GM12878 (cell line): ENCODE measurements around the gene PTPN21. TPM values are rescaled to one million over a fixed set of nuclear protein-coding genes. Genes with fewer than 3 reads are reported as not detected.

ENCODE experiments used
- ATAC-seq: fragments of 200-7000 bp; cut with Tn5 transposase; 3 replicates; pipeline ENCODE4 v1.9.1; 2020; ENCODE audit warnings: mild to moderate bottlenecking, moderate library complexity
- BruUV-seq: library from RNA; stranded (reverse); fragments of 400-500 nt; replicated peaks from 2 replicates; lab custom pipeline; 2021; lab: Mats Ljungman, UMichigan
- CTCF ChIA-PET: fragments of 300-600 bp; sonication (Branson Sonifier 250); formaldehyde crosslinking; extraction: SDS; loops from one replicate; lab custom pipeline; 2021; ENCODE audit warnings: inconsistent platforms; lab: Yijun Ruan, JAX
- POLR2A ChIA-PET: fragments of 350-600 bp; formaldehyde crosslinking; extraction: SDS; loops from one replicate; lab custom pipeline; 2021; ENCODE audit warnings: inconsistent platforms; lab: Charles Lee
- RAD21 ChIA-PET: fragments of 300-600 bp; sonication (Branson Sonifier 250); formaldehyde crosslinking; loops from one replicate; lab custom pipeline; 2023; ENCODE audit warnings: antibody characterized with exemption; ENCODE audit not compliant: unreplicated experiment; lab: Charles Lee
- SMC1A ChIA-PET: fragments of 300-600 bp; sonication (Branson Sonifier 250); formaldehyde crosslinking; loops from one replicate; lab custom pipeline; 2023; ENCODE audit not compliant: unreplicated experiment, uncharacterized antibody; lab: Charles Lee
- DNase-seq: peaks from one replicate; pipeline ENCODE4 v3.0.0-alpha.2; 2011; ENCODE audit warnings: low read depth, low spot score
- FAIRE-seq: peaks from 3 replicates; lab custom pipeline; 2011; peaks lifted over from hg19 to GRCh38; lab: Jason Lieb, UNC
- H2AFZ ChIP-seq: 2 replicates; pipeline ENCODE4 v1.6.0; 2011; ENCODE audit warnings: low read depth, low read length, control low read depth; ENCODE audit not compliant: control insufficient read depth
- H3K27ac ChIP-seq: 2 replicates; pipeline ENCODE4 v1.5.1; 2011; ENCODE audit warnings: control low read depth; ENCODE audit not compliant: control insufficient read depth, insufficient read depth
- H3K27me3 ChIP-seq, 2 experiments: replicated peaks in 1 of 2; 2 replicates each; pipeline versions ENCODE4 v1.6.0 to v1.6.1; 2011; ENCODE audit warnings: low read length in 1 of 2; ENCODE audit not compliant: control insufficient read depth in 2 of 2, insufficient read depth in 2 of 2
- H3K36me3 ChIP-seq, 2 experiments: 2 replicates each; pipeline ENCODE4 v1.5.1; 2011; ENCODE audit warnings: low read length in 1 of 2; ENCODE audit not compliant: control insufficient read depth in 2 of 2, insufficient read depth in 2 of 2
- H3K4me1 ChIP-seq: 2 replicates; pipeline ENCODE4 v1.6.1; 2011; ENCODE audit warnings: mild to moderate bottlenecking, low read length, moderate library complexity, mixed read lengths; ENCODE audit not compliant: control insufficient read depth, insufficient read depth
- H3K4me2 ChIP-seq: 2 replicates; pipeline ENCODE4 v1.6.0; 2011; ENCODE audit warnings: control low read depth; ENCODE audit not compliant: control insufficient read depth, insufficient read depth
- H3K4me3 ChIP-seq: fragments of 200-600 bp; sonication (generic); 2 replicates; pipeline ENCODE4 v1.5.1; 2016
- H3K79me2 ChIP-seq: 2 replicates; pipeline ENCODE4 v1.6.0; 2011; ENCODE audit warnings: low read length; ENCODE audit not compliant: control insufficient read depth, insufficient read depth
- H3K9ac ChIP-seq: 2 replicates; pipeline ENCODE4 v1.8.0; 2011; ENCODE audit warnings: low read length, control low read depth, mixed read lengths; ENCODE audit not compliant: control insufficient read depth, insufficient read depth
- H3K9me3 ChIP-seq: replicated peaks from 3 replicates; pipeline ENCODE4 v1.5.1; 2011; ENCODE audit warnings: mild to moderate bottlenecking, low read length; ENCODE audit not compliant: control insufficient read depth, insufficient read depth
- H4K20me1 ChIP-seq: 2 replicates; pipeline ENCODE4 v1.6.0; 2011; ENCODE audit not compliant: control insufficient read depth, insufficient read depth
- CBX5 ChIP-seq: sonication (generic); IDR thresholded peaks from 2 replicates; pipeline ENCODE4 v1.6.1; 2016; ENCODE audit warnings: low read depth, moderate library complexity, mild to moderate bottlenecking, inconsistent platforms
- FOS ChIP-seq: IDR thresholded peaks from 3 replicates; pipeline ENCODE4 v1.6.1; 2011; ENCODE audit warnings: borderline replicate concordance; ENCODE audit not compliant: insufficient read length; ENCODE audit errors: extremely low read depth
- JUNB ChIP-seq: IDR thresholded peaks from 2 replicates; pipeline ENCODE4 v1.6.1; 2016; ENCODE audit warnings: antibody characterized with exemption, mild to moderate bottlenecking
- LARP7 ChIP-seq: fragments of 450-650 bp; IDR thresholded peaks from 2 replicates; pipeline ENCODE4 v1.6.1; 2017; ENCODE audit warnings: mild to moderate bottlenecking
- MTA2 ChIP-seq: fragments of 450-650 bp; IDR thresholded peaks from 2 replicates; pipeline ENCODE4 v1.6.1; 2016; ENCODE audit warnings: low read depth, mild to moderate bottlenecking, moderate library complexity
- NBN ChIP-seq: fragments of 450-650 bp; IDR thresholded peaks from 2 replicates; pipeline ENCODE4 v1.6.1; 2016
- NFIC ChIP-seq: IDR thresholded peaks from 2 replicates; pipeline ENCODE4 v1.6.1; 2012; ENCODE audit warnings: low read depth, mild to moderate bottlenecking, inconsistent platforms, low read length, moderate library complexity
- NKRF ChIP-seq: fragments of 450-650 bp; conservative IDR thresholded peaks from 2 replicates; pipeline ENCODE4 v1.6.1; 2017; ENCODE audit warnings: mild to moderate bottlenecking, moderate library complexity
- PAX5 ChIP-seq: IDR thresholded peaks from 2 replicates; pipeline ENCODE4 v1.6.1; 2011; ENCODE audit warnings: low read depth, low read length, borderline replicate concordance
- POLR2A ChIP-seq: IDR thresholded peaks from 2 replicates; pipeline ENCODE4 v1.6.1; 2011; ENCODE audit warnings: low read depth, mild to moderate bottlenecking, low read length
- POLR2AphosphoS2 ChIP-seq: IDR thresholded peaks from 2 replicates; pipeline ENCODE4 v1.6.1; 2011; ENCODE audit warnings: low read depth, mild to moderate bottlenecking, low read length, improper control_type of control experiment, moderate library complexity
- SUZ12 ChIP-seq: fragments of 200-600 bp; sonication (generic); IDR thresholded peaks from one replicate; pipeline ENCODE4 v1.6.1; 2018; ENCODE audit warnings: antibody characterized with exemption, mild to moderate bottlenecking; ENCODE audit not compliant: unreplicated experiment
- ZSCAN29 ChIP-seq: fragments of 450-650 bp; IDR thresholded peaks from 2 replicates; pipeline ENCODE4 v1.6.1; 2017; ENCODE audit warnings: mild to moderate bottlenecking, moderate library complexity
- in situ Hi-C: fragments of 300-500 bp; cut with MboI; formaldehyde crosslinking; loops from 9 replicates; pipeline ENCODE4 v1.14.3; 2018; ENCODE audit warnings: mixed read lengths
- intact Hi-C: fragments of 100-400 bp; cut with micrococcal nuclease; formaldehyde crosslinking; loops from one replicate; pipeline ENCODE4 v1.14.2; 2022; ENCODE audit not compliant: unreplicated experiment
- polyA plus RNA-seq, 11 experiments: library from polyadenylated mRNA; depleted of rRNA in 4 of 11; unstranded in 6 of 11; stranded (reverse) in 5 of 11; fragments of >200 nt; fragmentation: Nextera tagmentation in 4 of 11; fragmentation: Illumina TruSeq in 1 of 11; extraction: Ambion mirVana in 4 of 11; extraction: Trizol in 1 of 11; gene quantifications; 1 replicate in 1 of 11; 2 replicates in 10 of 11; pipeline versions ENCODE4 v1.2.1 to v1.2.3, GENCODE V29; 2011 to 2016; ENCODE audit warnings: inconsistent platforms in 2 of 11, missing spikeins in 2 of 11, low read depth in 1 of 11
- total RNA-seq, 4 experiments: library from RNA; depleted of rRNA in 3 of 4; stranded (reverse); fragments of >200 nt in 3 of 4; fragmentation: Illumina TruSeq in 1 of 4; extraction: Trizol in 1 of 4; gene quantifications; 2 replicates each; pipeline versions ENCODE4 v1.2.1 to v1.2.3, GENCODE V29; 2013 to 2021
- TF ChIP-seq, protein P1 (sequence below): fragments of 450-650 bp; IDR thresholded peaks from 2 replicates; pipeline ENCODE4 v1.6.1; 2016; ENCODE audit warnings: mild to moderate bottlenecking

PTPN21 gene
- total and polyA plus RNA-seq, 10 of the 15 experiments (the other 5 are each of a cell fraction or from before 2014, with no cell fraction given) = 0.01 to 0.23 (median 0.04) TPM; not detected in 3

- in situ Hi-C loops = no loop called here
- Histone ChIP-seq H3K4me3 (no peak overlapping the region), H3K4me2 (no peak overlapping the region), H4K20me1 (no peaks in the 10 kb centered on the region), H3K27me3 (no peaks in the 10 kb centered on the region), H3K36me3 (no peaks in the 10 kb centered on the region), H3K79me2 (no peaks in the 10 kb centered on the region), H2AFZ (no peak overlapping the region), H3K27ac (no peak overlapping the region), H3K9me3 (no peaks in the 10 kb centered on the region), H3K9ac (no peak overlapping the region), H3K4me1 (no peaks in the 10 kb centered on the region)
- intact Hi-C loops = no loop called here
- SMC1A ChIA-PET = no interaction called here
- no peak for DNase-seq
- CTCF ChIA-PET = interaction anchor here (0.6 kb wide), 1 partner anchor 522 kb away, joined by 3 read pairs; no protein-coding TSS in a partner anchor
- TF ChIP-seq ZSCAN29 (no peak), NKRF (no peak), LARP7 (no peak), PAX5 (no peak), MTA2 (no peak), POLR2AphosphoS2 (no peak), SUZ12 (no peak), POLR2A (no peak), NFIC (no peak), CBX5 (no peak), NBN (no peak), FOS (no peak), JUNB (no peak)
- TF ChIP-seq, protein P1, sequence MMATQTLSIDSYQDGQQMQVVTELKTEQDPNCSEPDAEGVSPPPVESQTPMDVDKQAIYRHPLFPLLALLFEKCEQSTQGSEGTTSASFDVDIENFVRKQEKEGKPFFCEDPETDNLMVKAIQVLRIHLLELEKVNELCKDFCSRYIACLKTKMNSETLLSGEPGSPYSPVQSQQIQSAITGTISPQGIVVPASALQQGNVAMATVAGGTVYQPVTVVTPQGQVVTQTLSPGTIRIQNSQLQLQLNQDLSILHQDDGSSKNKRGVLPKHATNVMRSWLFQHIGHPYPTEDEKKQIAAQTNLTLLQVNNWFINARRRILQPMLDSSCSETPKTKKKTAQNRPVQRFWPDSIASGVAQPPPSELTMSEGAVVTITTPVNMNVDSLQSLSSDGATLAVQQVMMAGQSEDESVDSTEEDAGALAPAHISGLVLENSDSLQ = no peak
- no peak for ATAC-seq
- no peak for FAIRE-seq
- RAD21 ChIA-PET = no interaction called here
- no TSS peak for BruUV-seq
- POLR2A ChIA-PET = no interaction called here
Observed at GRCh38 chr14:88505621-88506020, 49.2 kb downstream of the PTPN21 start.
